Non-pigmented ciliary epithelial cell (primary cell): ENCODE data around the gene CACNG7.
"Not testable (repeated sequence)": the region's sequence is repeated elsewhere in the genome, so short reads cannot be mapped to it uniquely, and the experiment has no call there.

ENCODE experiments used
- DNase-seq: peaks from one replicate; pipeline ENCODE4 v3.0.0-alpha.2; 2010; ENCODE audit warnings: low read depth

Gene CACNG7

GRCh38 chr19:53908935-53909415 is at the start of gene CACNG7:
Gene CACNG7 (plus strand): TSS chr19:53909278. CDS start chr19:53912832, 3,554 bp downstream.
- no peak for DNase-seq

GRCh38 chr19:53864308-53864836 is 44.7 kb upstream of the CACNG7 start:
- DNase-seq, result no peak

GRCh38 chr19:53865523-53865917 is 43.6 kb upstream of the CACNG7 start:
- no peak for DNase-seq

- no peak for DNase-seq
These were observed 42.9 kb upstream of the CACNG7 start for GRCh38 chr19:53865918-53866864.

- DNase-seq, result no peak
These were observed 42.2 kb upstream of the CACNG7 start for GRCh38 chr19:53866865-53867224.

- DNase-seq, result peak; percentile 93
These were observed 41.6 kb upstream of the CACNG7 start, which contains the start of gene MYADM for GRCh38 chr19:53867225-53868090. Gene MYADM (plus strand): TSS chr19:53867883. CDS start chr19:53873530, 5,647 bp downstream.

GRCh38 chr19:53868091-53868891 is 40.8 kb upstream of the CACNG7 start:
- no peak for DNase-seq

- no peak for DNase-seq
These were observed 39.9 kb upstream of the CACNG7 start for GRCh38 chr19:53868892-53869804.

GRCh38 chr19:53869805-53870484 is 39.1 kb upstream of the CACNG7 start:
- DNase-seq, result not testable (repeated sequence)

- no peak for DNase-seq
These were observed 38.6 kb upstream of the CACNG7 start for GRCh38 chr19:53870485-53870844.

- no peak for DNase-seq
These were observed 37.6 kb upstream of the CACNG7 start for GRCh38 chr19:53871454-53871853.

GRCh38 chr19:53872762-53873161 is 36.3 kb upstream of the CACNG7 start:
- no peak for DNase-seq

GRCh38 chr19:53873773-53874605 is 35.1 kb upstream of the CACNG7 start:
- DNase-seq, result no peak

- no peak for DNase-seq
These were observed 34.5 kb upstream of the CACNG7 start for GRCh38 chr19:53874606-53874990.

- no peak for DNase-seq
These were observed 33.3 kb upstream of the CACNG7 start for GRCh38 chr19:53875602-53876325.

GRCh38 chr19:53876651-53877224 is 32.3 kb upstream of the CACNG7 start:
- DNase-seq, result no peak

GRCh38 chr19:53877361-53877766 is 31.7 kb upstream of the CACNG7 start:
- no peak for DNase-seq

- DNase-seq, result no peak
These were observed 30.3 kb upstream of the CACNG7 start for GRCh38 chr19:53878776-53879139.
